Epithelial cell of proximal tubule (primary cell): ENCODE data around the gene LHFPL6. TPM values are rescaled to one million over a fixed set of nuclear protein-coding genes. Genes with fewer than 3 reads are reported as not detected.

ENCODE experiments used
- DNase-seq: peaks from one replicate; pipeline ENCODE4 v3.0.0-alpha.2; 2011; ENCODE audit warnings: low read depth
- H3K4me3 ChIP-seq: 2 replicates; pipeline ENCODE4 v1.5.1; 2011; ENCODE audit warnings: low read depth, mild to moderate bottlenecking, low read length
- CTCF ChIP-seq: conservative IDR thresholded peaks from 2 replicates; pipeline ENCODE4 v1.5.1; 2012; ENCODE audit warnings: low read depth, mild to moderate bottlenecking, low read length
- total RNA-seq: library from RNA; depleted of rRNA; stranded (reverse); fragments of >200 nt; gene quantifications from 2 replicates; pipeline ENCODE4 v1.2.3, GENCODE V29; 2015

The LHFPL6 gene
- total RNA-seq, 1 donor from 2014 or later: 5.2 TPM

DNA sequence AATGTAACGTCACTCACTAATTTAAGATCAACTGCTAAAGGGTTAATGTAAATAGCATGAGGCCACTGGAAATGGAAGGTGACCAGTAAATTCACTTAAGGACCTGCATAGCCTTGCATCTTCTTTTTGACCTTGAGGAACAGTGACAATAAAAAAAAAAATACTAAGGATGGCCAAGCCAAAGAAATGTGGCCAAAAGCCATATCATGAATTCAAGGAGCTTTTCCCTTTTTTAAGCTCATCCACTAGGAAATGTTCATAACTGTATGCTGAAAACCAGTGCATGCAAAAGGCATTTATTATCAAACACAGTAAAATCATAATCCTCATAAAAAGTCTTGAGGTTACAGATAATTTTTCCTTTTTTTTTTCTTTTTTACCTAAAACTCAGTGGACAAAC is 77.5 kb downstream of the LHFPL6 start:
- no peak for DNase-seq
- no peak for TF ChIP-seq CTCF
- H3K4me3 ChIP-seq: no peak overlapping the region

DNA sequence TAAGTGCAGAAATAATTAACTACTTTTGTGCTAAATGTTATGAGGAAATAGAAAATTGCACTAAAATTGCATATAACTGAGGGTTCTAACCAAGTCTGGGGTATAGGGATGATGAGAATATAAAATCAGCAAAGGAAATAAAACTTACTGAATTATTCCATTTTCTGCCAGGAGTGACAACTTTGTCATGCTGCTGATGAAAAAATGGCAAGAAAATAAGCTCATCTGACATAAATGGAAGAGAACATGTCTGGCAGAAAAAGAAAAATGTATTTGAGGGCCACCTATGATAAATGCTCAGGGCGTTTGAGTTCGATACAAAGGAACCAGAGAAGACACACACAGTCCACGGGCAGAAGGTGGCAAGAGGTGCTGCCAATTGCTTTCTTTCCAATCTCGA is 78.2 kb downstream of the LHFPL6 start:
- no peak overlapping the region for H3K4me3 ChIP-seq
- TF ChIP-seq CTCF: no peak
- DNase-seq: no peak

GRCh38 chr13:39522329-39522728 is 80.7 kb downstream of the LHFPL6 start:
- TF ChIP-seq CTCF: no peak
- H3K4me3 ChIP-seq: no peak overlapping the region
- DNase-seq: no peak

DNA sequence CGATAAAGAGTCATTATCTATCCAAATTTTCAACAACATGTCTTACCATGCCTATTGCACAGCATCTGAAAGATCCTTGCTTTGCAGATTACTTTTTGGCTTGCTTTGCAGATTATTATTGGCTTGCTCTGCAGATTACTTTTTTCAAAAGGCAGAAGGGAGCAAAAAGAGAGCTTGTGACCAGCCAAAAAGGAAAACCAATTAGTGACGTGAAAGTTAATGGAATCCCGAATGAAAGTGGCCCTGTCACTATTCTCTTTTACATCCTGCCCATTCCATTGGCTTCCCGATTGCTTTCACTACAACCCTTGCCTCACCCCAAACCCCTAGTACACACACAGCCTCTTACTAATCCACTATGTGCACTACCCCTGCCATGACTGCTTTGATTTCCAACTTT is 81.3 kb downstream of the LHFPL6 start:
- TF ChIP-seq CTCF: no peak
- no peak overlapping the region for H3K4me3 ChIP-seq
- no peak for DNase-seq

- peak; percentile 82 for DNase-seq
- H3K4me3 ChIP-seq: no peak overlapping the region
- no peak for TF ChIP-seq CTCF
These were observed 86.9 kb downstream of the LHFPL6 start for GRCh38 chr13:39516096-39516495.

- H3K4me3 ChIP-seq: no peak overlapping the region
- no peak for TF ChIP-seq CTCF
- DNase-seq: no peak
These were observed 87.7 kb downstream of the LHFPL6 start for GRCh38 chr13:39515224-39515714.

GRCh38 chr13:39512687-39513086 is 90.3 kb downstream of the LHFPL6 start:
- DNase-seq: no peak
- TF ChIP-seq CTCF: no peak
- H3K4me3 ChIP-seq: no peak overlapping the region
